GM21526 (cell line): ENCODE measurements around the gene LCE1D.

Experiments
- ATAC-seq: cut with Tn5 transposase; IDR thresholded peaks from one replicate; pipeline ENCODE4 v1.9.1; 2021; ENCODE audit warnings: moderate library complexity; ENCODE audit not compliant: unreplicated experiment, low FRiP score

The LCE1D gene, protein sequence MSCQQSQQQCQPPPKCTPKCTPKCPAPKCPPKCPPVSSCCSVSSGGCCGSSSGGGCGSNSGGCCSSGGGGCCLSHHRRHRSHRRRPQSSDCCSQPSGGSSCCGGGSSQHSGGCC

DNA sequence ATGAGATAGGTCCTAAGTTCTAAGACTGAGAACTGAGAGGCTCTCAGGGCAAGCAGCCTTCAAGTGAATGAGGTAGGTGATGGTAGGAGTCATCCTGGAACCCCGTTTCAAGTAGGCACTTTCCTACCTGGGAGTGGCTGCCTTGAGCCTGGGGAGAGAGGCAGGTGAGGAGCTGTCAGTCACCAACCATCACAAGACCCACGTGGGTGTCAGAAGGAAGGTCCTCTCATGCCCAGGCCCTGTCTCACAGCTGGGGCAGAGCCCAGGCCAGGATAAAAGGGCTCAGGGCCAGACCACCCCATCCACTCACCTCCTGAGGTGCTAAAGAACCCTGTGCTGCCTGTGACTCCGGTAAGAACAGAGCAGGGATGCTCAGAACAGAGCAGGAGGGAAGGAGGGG, at the start of gene LCE1D:
Gene LCE1D, plus strand, starts transcription at position 301 of the 400 bp plus-strand sequence. CDS start 1,074 bp downstream, outside the sequence.
- no peak for ATAC-seq

DNA sequence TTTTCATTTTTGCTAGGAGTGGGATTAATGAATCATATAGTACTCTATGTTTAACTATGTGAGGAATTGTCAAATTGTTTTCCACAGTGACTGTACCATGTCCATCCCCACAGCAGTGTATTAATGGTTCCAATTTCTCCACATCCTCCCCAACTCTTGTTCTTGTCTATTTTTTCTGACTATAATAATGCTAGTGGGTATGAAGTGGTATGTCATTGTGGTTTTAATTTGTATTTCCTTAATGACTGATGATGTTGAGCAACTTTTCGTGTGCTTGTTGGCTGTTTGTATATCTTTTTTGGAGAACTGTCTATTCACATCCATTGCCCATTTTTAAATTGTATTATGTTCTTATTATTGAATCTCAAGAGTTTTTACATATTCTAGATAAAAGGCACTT, 48.7 kb upstream of the LCE1D start:
- ATAC-seq = no peak

DNA sequence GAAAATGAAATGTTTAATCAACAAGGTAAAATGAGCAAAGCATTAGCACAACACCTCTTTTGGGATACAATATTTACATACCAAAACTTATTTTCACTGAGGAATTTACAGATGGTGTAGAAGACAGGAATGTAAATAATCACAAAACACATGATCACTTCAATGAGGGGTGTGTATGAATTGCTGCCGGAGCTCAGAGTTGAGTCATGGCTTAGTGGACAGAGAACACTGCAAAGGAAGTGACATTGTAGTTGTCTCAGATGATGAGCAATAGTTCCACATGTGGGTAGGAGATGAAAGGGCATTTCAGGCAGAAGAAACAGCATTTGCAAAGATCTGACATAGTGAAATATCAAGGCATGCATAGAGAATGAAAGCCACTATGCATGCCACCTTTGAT, 44.3 kb upstream of the LCE1D start:
- ATAC-seq = no peak

DNA sequence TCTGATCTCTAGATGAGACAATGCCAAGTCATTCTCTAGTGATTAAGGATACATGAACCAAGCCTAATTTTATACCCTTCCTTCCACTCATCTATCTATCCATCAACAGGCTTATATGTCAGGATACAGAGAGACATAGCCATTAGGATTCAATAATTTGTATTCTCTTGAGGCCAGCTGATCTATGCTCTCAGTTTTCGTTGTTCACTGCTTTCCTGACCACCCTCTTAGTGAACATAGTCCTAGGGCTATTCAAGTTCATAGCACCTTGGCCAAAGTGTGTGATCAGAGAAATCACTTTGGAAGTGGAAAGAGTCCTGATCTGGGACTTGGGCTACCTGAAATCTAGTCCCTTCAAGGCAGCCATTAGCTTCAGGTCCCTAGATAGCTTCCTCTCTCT, 42.9 kb upstream of the LCE1D start:
- ATAC-seq = no peak

DNA sequence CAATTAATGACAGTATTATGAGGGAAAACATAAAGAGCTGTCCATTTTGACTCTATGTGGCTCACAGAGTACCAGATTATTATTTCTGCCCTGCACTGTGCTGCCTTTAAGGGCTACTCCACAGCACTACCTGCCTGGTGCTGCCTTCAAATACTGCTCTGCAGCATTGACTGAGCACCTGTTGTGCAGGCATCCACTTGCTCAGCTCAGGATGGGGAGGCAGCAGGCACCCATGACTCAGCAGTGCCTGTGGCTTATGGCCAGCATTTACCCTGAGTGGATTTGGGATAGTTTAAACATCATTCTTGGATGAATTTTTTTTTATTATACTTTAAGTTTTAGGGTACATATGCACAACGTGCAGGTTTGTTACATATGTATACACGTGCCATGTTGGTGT, 39.6 kb upstream of the LCE1D start:
- no peak for ATAC-seq

DNA sequence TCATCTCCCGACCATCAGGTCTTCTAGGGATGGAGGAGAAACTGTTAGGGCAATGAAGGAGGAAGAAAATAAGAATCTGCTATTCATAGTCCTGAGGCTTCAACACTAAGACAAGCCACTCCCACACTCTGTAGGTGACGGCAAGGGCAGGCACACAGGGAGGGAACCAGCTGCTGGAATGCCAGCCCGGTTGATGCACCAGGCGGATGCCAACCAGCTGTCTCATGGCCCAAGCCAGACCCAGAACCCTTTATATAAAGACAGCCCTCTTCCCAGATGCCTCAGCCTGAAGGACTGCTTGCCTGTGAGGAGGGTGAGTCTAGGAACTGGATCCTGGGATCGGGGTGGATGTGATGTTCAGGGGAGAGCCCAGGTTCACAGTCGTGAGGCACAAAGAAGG, 38.8 kb upstream of the LCE1D start, which contains the start of gene KPRP:
Gene KPRP, plus strand, starts transcription at position 279 of the 400 bp plus-strand sequence. CDS start 1,564 bp downstream, outside the sequence.
- no peak for ATAC-seq

DNA sequence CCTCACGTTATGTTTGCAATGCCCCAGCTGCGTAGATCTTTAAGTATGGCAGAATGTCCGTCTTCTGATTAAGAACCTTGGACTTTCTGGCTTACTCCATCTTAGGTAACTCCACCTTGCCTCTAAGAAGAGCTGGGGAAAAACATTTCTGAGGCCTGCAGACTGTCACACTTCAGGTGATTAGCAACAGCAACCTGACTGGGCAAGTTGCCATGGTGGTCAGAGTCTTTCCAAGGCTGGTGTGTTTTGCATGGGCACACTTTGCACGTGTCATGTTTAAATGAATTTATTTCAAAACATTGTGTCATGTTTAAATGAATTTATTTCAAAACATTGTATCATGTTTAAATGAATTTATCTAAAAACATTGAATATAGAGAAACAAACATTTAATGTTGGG, 37.9 kb upstream of the LCE1D start:
- no peak for ATAC-seq

DNA sequence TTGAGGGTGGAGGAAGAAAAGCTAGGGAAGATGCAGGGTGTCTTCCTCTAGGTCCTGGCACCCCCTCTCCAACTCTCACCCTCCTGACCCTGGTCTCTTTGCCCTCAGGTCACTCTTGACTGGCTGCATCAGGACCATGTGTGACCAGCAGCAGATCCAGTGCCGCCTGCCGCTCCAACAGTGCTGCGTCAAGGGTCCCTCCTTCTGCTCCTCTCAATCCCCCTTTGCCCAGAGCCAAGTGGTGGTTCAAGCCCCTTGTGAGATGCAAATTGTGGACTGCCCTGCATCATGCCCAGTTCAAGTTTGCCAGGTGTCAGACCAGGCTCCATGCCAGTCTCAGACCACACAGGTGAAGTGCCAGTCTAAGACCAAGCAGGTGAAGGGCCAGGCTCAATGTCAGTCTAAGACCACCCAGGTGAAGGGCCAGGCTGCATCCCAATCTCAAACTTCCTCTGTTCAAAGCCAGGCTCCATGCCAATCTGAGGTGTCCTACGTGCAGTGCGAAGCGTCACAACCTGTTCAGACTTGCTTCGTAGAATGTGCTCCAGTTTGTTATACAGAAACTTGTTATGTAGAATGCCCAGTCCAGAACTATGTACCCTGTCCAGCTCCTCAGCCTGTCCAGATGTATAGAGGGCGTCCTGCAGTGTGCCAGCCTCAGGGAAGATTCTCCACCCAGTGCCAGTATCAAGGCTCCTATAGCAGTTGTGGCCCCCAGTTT, 36.9 kb upstream of the LCE1D start:
- ATAC-seq = no peak

DNA sequence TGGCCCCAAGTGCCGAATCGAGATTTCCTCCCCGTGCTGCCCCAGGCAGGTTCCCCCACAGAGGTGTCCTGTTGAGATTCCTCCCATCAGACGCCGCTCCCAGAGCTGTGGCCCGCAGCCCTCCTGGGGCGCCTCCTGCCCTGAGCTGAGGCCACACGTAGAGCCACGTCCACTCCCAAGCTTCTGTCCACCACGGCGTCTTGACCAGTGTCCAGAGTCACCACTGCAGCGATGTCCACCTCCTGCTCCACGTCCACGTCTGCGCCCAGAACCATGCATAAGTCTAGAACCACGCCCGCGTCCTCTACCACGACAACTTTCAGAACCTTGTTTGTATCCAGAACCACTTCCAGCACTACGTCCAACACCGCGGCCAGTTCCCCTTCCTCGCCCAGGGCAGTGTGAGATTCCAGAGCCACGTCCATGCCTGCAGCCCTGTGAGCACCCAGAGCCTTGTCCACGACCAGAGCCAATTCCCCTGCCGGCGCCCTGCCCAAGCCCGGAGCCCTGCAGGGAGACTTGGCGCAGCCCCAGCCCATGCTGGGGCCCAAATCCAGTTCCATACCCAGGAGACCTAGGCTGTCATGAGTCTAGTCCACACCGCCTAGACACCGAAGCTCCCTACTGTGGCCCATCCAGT, 35.9 kb upstream of the LCE1D start:
- no peak for ATAC-seq

DNA sequence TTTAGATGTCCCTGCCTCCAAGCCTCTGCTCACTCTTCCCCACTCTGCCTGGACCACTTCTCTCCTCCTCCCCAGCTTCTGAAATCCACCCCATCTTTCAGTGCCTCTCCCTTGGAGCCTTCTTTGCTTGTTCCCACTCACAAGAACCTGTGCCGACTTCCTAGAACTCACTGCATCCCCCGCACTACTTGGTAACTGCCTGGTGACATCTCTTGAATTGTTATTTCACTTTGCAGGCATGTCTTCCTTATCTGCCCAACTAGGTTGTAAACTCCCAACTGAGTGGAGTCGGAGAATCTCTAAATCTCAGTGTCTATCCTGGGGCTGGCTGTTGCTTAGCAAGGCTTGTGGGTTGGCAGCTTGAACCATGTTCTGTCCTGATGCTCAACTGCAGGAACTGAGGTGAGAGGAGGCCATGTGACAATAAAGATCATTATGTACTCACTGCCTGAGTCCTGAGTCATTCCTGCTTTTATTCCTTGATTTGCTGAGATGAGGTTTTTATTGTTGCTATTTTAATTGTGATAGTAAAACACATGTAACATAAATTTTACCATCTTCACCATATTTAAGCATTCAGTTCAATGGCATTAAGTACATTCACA, 34.8 kb upstream of the LCE1D start:
- no peak for ATAC-seq

DNA sequence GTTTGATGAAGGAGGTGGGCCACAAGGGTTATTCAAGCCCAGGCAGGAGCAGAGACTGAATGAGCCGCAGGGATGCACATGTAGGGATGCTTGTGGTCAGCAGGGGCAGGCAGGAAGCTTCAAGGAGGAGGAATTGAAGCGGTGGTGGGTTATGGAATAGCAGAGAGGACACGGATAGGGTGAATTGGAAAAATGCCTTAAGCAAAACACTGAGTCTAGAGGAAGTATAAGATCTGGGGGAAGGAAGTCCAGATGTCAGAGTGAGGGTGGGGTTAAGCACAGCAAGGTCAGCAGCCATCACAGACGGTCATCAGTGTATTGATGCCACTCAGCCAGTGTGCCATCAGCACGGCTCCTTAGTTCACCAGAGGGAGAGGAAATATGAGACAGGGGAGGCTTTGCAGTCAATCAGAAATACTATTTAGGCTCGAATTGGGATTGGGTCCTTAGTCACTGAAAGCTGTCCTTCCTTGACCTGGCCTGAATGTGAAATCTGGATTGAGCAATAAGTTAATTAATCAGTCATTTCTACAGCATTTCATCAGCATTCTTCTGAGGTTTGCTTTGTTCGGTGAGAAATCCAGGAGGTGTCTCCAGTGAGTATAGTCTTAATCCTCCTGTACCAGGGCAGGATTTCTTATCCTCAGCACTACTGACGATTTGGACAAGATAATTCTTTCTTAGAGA, 27.5 kb upstream of the LCE1D start:
- ATAC-seq = no peak

DNA sequence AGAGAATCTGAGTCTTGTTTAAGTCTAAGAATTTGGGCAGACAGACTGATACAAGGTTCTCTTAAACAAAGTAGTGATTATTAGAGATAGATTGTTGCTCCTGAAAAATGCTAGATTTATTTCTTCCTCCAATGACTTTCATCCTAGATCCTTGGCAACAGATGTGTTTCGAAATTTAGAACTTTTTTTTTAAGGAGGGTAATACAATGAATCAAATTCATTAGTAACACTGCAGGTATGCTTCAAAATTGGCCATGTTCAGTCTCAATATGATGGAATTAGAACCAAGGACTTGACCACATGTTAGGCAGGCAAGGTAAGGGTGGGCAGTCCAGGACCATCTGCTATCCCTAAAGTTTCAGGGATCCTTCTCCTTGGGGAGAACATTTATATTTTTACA, 26.1 kb upstream of the LCE1D start:
- no peak for ATAC-seq

DNA sequence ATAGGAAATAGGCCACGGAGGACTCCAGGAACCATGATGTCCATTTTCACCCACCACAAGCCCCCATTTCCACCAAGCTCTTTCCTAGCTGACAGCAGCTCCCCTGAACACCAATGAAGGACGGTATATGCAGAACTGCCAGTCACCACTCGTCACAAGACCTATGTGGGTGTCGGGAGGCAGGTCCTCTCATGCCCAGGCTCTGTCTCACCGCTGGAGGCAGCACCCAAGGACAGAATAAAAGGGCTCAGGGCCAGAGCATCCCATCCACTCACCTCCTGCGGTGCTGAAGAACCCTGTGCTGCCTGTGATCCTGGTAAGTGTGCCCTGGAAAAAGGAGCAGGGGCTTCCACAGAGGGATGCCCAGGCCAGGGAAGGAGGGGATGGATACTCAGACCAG, 21.6 kb upstream of the LCE1D start, which contains the start of gene LCE1F:
Gene LCE1F, plus strand, starts transcription at position 266 of the 400 bp plus-strand sequence. CDS start 1,232 bp downstream, outside the sequence.
- ATAC-seq = no peak

DNA sequence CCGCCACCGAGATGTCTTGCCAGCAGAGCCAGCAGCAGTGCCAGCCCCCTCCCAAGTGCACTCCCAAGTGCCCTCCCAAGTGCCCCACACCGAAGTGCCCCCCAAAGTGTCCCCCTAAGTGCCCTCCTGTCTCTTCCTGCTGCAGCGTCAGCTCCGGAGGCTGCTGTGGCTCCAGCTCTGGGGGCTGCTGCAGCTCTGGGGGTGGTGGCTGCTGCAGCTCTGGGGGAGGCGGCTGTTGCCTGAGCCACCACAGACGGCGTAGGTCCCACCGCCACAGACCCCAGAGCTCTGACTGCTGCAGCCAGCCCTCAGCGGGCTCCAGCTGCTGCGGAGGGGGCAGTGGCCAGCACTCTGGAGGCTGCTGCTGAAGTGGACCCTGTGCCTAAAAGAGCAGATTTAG, 20.2 kb upstream of the LCE1D start:
- no peak for ATAC-seq

DNA sequence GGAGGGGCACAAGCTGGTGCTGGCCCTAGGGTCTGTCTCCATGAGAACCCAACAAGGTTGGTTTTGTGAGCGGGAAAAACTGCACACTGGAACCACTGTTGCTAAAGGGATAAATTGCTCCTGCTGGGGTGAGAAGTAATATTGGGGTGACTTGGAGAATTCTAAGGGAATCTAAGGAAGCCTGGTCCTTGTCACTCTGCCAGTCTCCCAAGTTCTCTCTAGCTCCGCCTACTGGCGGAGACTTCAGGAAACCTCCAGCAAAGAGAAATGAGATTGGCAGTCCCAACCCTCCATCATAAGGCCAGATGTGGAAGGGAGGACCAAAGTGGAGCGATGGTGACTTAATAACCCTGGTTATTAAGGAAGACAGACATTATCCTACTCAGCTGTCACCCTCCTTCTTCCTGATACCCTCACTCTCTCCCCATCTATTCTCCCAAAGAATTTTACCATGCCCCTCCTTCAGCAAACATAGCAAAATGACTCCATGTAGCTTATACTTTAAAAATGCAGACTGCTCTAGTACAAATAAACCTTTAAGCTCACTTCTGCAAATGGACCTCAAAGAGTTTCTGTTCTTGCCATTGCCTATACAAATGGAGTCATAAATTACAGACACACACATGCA, 18.9 kb upstream of the LCE1D start:
- no peak for ATAC-seq

DNA sequence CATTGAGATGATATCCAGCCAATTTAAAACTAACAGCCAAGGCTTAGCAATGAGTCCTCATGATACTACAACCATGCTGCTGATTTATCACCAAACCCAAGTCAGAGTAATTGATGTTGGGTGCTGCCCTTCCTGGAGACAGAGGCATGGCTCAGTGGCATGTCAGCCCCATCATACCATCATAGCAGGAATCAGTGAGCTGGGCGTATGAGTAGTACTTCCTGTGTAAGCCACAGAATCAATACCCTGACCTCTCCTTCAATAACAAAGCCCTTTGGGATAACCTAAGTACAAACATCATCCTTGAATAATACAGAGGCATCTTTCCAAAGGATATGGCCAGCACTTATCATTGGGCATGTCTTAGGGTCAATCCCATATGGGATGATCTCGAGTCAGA, 13.4 kb upstream of the LCE1D start:
- ATAC-seq = no peak

DNA sequence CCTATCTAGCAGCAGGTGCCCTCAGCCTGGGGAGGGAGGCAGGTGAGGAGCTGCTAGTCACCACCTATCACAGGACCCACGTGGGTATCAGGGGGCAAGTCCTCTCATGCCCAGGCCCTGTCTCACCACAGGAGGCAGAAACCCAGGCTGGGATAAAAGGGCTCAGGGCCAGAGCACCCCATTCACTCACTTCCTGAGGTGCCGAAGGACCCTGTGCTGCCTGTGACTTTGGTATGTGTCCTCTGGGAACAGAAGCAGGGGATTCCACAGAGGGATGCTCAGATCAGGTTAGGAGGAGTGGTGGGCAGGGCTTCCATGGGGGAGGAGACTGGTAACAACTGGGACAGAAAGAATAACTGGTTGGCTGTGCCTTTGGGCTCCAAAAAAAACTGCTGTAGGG, 10.4 kb upstream of the LCE1D start, which contains the start of gene LCE1E:
Gene LCE1E, plus strand, starts transcription at position 181 of the 400 bp plus-strand sequence. CDS start 1,043 bp downstream, outside the sequence.
- no peak for ATAC-seq

DNA sequence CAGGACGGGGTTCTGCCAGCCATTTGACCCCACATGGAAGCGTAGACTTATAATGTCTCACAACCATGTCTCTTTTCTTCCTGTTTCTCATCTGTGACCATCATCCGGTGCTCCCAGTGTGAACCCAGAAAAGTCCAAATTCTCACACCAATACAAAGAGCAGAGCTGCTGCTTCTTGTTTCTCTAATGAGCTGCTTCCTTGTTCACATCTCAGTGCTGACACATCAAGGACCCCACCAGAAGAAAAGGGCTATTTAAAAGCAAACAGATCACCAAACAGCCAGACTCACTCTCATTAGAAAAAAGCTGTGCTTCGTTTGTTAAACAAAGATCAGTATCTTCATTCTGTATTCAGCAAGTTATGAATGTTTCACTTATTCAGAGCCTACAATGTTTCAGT, 835 bp upstream of the LCE1D start:
- no peak for ATAC-seq

DNA sequence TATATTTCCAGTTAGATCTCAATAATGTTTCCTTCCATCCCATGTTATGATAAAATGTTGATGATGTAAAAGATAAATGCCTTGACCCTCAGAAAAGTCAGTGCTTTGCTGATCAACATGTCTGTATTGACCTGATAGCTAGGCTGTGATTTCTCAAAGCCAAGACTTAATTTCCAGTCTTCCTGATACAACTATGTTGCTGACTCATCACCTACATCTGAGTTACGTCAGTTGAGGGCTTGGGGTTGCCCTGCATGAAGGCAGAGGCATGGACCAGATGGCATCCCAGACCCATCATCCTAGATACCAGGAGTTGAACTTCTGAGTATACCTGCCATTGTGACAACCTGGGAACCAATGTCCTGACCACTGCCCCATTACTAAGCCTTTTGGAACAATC, 4.8 kb downstream of the LCE1D start:
- ATAC-seq = no peak

DNA sequence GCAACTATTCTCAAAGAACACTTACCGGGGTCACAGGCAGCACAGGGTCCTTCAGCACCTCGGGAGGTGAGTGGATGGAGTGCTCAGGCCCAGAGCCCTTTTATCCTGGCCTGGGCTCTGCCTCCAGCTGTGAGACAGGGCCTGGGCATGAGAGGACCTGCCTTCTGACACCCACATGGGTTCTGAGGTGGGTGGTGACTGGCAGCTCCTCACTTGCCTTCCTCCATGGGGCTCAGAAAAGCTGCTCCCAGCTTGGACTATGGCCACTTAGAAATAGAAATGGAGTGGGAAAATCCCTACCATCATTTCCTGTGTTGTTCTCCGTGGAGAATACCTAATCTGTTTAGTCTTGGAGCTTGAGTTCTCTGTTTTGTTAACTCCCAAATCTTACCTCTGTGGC, 10.1 kb downstream of the LCE1D start, which contains the start of gene LCE1C:
Gene LCE1C, minus strand, starts transcription at position 76 of the 400 bp plus-strand sequence. CDS start 1,173 bp downstream, outside the sequence.
- ATAC-seq = no peak
